H1 (cell line): ENCODE results near the gene ZCCHC3. TPM values are rescaled to one million over a fixed set of nuclear protein-coding genes. Genes with fewer than 3 reads are reported as not detected.

Experiments used
- RFX5 ChIP-seq: IDR thresholded peaks from 2 replicates; pipeline ENCODE4 v1.6.1; 2011; ENCODE audit warnings: low read depth, low read length, improper control_type of control experiment, borderline replicate concordance
- TAF1 ChIP-seq: IDR thresholded peaks from 2 replicates; pipeline ENCODE4 v1.6.1; 2011; ENCODE audit warnings: mild to moderate bottlenecking, low read depth, low read length
- polyA plus RNA-seq, 7 experiments: library from polyadenylated mRNA; depleted of rRNA in 3 of 7; stranded (reverse) in 5 of 7; unstranded in 2 of 7; fragments of >200 nt in 5 of 7; fragments of 200-250 nt in 2 of 7; gene quantifications; 1 replicate in 5 of 7; 2 replicates in 1 of 7; 4 replicates in 1 of 7; pipeline versions ENCODE4 v1.2.1 to v1.2.3, GENCODE V29; 2011 to 2013; ENCODE audit warnings: missing spikeins in 2 of 7, mixed read lengths in 2 of 7
- total RNA-seq: library from RNA; stranded (reverse); fragmentation: NEBNext Ultra II Directional; extraction: Animal tissue kit (Norgen Biotek cat#: 25700); gene quantifications from 2 replicates; pipeline ENCODE4 v1.2.1, GENCODE V29; 2021
- TF ChIP-seq, protein P1 (sequence below): IDR thresholded peaks from 2 replicates; pipeline ENCODE4 v1.6.1; 2012; ENCODE audit warnings: inconsistent platforms

ZCCHC3 gene
- total and polyA plus RNA-seq, 2 of the 8 experiments (the other 6 are each of a cell fraction or from before 2014, with no cell fraction given) = 33.7 to 52.4 TPM

DNA sequence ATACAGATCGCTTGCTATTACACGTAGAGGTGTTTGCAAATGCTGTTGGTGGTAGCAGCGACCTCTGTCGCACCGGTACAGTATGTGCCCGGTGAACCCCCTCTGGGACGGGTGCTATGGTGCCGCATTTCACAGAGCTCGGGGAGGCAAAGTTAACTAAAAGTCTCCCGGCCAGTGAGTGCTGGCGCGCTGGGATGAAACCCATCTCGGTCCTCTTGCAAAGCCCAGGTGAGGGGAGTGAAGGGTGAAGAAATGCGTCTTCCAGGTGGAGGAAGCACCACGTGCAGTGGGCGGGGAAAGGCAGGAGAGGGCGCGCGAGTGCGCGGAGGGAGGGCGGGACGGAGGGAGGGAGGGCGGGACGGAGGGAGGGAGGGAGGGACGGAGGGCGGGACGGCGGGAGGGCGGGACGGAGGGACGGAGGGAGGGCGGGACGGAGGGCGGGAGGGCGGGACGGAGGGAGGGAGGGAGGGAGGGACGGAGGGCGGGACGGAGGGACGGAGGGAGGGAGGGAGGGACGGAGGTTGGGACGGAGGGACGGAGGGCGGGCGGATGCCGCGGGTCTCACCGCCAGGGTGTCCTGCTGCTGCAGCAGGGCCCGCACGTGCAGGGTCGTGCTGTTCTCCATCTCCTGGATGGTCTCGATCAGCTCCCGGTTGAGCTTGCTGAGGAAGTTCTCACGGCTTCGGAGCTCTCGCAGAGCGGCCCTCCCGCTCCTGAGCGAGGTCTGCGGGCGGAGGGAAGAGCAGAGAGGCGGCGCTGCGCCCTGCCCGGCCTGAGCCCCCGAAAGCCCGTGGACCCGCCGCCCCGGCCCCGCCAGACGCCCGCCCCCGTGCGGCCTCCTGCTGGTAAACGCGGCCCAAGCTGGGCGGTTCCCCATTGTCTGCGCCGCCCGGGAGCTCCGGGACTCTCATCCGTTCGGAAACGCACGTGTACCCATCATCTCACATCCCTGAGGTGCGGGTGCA is 18.5 kb upstream of the ZCCHC3 start (continued):
- TF ChIP-seq RFX5 = peak; percentile 12; the same call in 1 of the 2 replicates
- 0 out of 2 replicates have a peak, but pooled peaks have one; percentile 11 for TF ChIP-seq TAF1
- TF ChIP-seq, protein P1, sequence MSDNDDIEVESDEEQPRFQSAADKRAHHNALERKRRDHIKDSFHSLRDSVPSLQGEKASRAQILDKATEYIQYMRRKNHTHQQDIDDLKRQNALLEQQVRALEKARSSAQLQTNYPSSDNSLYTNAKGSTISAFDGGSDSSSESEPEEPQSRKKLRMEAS = peak; percentile 76
